HG03060 (cell line): ENCODE results near the gene PTPRG.
"Not testable (repeated sequence)": the region's sequence is repeated elsewhere in the genome, so short reads cannot be mapped to it uniquely, and the experiment has no call there.

Experiments
- ATAC-seq: cut with Tn5 transposase; IDR thresholded peaks from one replicate; pipeline ENCODE4 v1.9.1; 2021; ENCODE audit warnings: low read depth, moderate number of reproducible peaks; ENCODE audit not compliant: unreplicated experiment

The PTPRG gene

GRCh38 chr3:61679026-61679425 lies 117.7 kb downstream of the PTPRG start:
- ATAC-seq, result no peak

- ATAC-seq, result no peak
These were observed 119.2 kb downstream of the PTPRG start for GRCh38 chr3:61680617-61681016.

- no peak for ATAC-seq
These were observed 120.3 kb downstream of the PTPRG start for GRCh38 chr3:61681636-61682035.

- ATAC-seq, result no peak
These were observed 121.5 kb downstream of the PTPRG start for GRCh38 chr3:61682671-61683548.

- ATAC-seq, result no peak
These were observed 122.3 kb downstream of the PTPRG start for GRCh38 chr3:61683549-61684236.

GRCh38 chr3:61684386-61684785 lies 123.0 kb downstream of the PTPRG start:
- no peak for ATAC-seq

GRCh38 chr3:61685755-61686154 lies 124.4 kb downstream of the PTPRG start:
- ATAC-seq, result no peak

- no peak for ATAC-seq
These were observed 124.9 kb downstream of the PTPRG start for GRCh38 chr3:61686228-61686648.

- no peak for ATAC-seq
These were observed 125.8 kb downstream of the PTPRG start for GRCh38 chr3:61687206-61687605.

- no peak for ATAC-seq
These were observed 126.4 kb downstream of the PTPRG start for GRCh38 chr3:61687663-61688306.

GRCh38 chr3:61688307-61688984 lies 127.1 kb downstream of the PTPRG start:
- ATAC-seq, result no peak

GRCh38 chr3:61690016-61690415 lies 128.6 kb downstream of the PTPRG start:
- no peak for ATAC-seq

GRCh38 chr3:61691466-61691865 lies 130.1 kb downstream of the PTPRG start:
- no peak for ATAC-seq

GRCh38 chr3:61697301-61697700 lies 135.9 kb downstream of the PTPRG start:
- ATAC-seq, result no peak

- not testable (repeated sequence) for ATAC-seq
These were observed 137.1 kb downstream of the PTPRG start for GRCh38 chr3:61698278-61699072.

GRCh38 chr3:61699622-61700021 lies 138.3 kb downstream of the PTPRG start:
- ATAC-seq, result no peak

- no peak for ATAC-seq
These were observed 139.6 kb downstream of the PTPRG start for GRCh38 chr3:61701011-61701410.

- no peak for ATAC-seq
These were observed 141.1 kb downstream of the PTPRG start for GRCh38 chr3:61702453-61702852.

GRCh38 chr3:61704807-61705206 lies 143.4 kb downstream of the PTPRG start:
- ATAC-seq, result no peak

- no peak for ATAC-seq
These were observed 146.1 kb downstream of the PTPRG start for GRCh38 chr3:61707492-61707891.
